NCI-H1092 treated with DMSO at 0.1 percent for 48 hours (cell line): ENCODE data around the gene GJA9.

Experiments
- DNase-seq: peaks from one replicate; lab custom pipeline; 2025; lab: John Stamatoyannopoulos, UW

GJA9 gene

DNA sequence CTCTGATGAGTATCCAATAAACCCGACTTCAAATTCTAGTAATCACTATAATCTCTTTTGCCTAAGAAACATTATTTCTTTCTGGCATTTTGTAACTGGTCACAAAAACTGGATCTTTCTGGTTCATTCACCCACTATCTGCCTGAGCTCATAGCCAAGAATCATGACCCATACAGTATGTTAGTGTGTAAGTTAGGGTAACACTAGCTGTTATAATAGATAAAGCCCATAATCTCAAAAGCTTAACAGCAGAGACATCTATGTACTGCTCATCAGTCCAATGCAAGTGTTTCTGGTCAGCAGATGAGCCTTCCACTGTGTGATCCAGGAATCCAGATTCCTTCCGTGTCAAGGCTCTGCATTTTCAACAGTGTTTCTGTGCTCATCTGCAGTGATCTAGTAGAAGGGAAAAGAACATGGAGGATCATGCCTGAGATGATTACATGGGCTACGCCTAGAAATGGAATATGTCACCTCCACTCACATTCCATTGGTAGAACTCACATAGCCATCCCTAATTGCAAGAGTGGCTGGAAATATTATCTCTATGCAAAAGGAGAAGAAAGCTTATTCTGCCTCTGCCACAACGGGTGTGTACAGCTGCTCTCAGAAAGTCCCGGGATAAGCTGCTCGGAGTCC, 49.5 kb downstream of the GJA9 start:
- no peak for DNase-seq

DNA sequence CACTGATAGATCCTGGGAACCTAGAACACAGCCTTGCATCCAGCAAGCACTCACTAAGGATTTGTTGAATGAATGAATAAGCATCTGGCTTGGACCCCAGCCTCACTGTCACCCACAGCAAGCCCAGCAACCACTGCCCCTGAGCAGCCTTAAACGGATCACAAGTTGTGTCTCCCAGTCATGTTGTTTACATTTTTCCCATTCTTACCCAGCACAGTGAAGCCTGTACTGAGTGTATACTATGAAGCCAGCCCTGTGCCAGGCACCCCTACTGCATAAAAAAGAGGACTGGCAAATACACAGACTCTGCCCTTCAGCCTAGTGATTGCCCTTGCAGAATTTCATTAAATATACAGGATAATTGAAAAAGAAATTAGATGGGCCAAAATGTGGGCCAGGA, 52.0 kb downstream of the GJA9 start:
- no peak for DNase-seq

DNA sequence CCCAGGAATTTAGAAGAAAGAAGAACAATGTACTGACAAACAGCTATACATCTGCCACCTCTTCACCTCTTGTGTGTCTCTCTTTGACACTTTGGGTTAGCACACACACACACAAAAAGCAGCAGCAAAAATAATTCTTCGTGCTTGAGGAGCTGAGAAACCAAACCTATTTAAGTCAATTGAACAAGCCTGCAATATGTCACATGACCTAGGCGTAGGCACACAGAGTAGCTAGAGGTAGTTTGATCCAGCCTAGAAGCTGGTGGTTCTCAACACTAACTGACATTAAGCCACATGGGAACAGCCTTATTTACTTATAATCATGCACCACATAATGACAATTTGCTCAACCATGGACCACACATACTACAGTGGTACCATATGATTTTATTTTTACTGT, 54.1 kb downstream of the GJA9 start:
- DNase-seq = no peak

DNA sequence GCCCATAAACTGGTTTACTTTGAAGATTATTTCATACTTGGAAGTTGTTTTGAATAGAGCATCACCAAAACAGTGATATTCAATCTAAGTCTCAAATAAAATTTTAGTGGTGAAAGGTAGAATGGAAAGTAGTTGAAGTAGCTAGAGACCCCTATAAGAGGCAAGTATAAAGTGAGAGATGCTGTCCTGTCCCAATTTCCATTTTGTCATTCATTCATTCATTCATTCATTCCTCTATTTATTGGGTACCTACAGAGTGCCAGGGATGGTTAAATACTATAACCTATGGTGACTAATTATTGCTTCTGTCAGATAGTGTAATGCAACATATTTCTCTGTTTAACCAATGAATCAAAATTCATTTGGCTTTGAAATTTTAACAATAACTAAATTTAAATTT, 54.5 kb downstream of the GJA9 start:
- DNase-seq = no peak

DNA sequence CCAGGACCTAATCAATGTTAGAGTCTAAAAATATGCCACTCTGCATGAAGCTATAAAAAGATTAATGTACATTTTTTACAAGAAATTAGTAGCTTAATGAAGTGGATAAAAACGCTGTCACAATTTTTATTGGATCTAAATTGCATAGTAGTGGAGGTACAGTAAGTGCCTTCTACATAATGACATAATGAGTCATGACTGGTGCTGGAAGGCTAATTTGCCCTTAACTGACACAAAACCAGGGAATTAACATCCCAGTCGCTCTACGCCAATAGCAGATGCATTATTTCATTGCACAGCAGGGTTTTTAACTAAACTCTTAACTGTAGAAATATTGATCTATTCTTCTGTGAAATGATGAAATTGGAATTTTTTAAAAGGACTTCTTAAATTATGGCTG, 55.1 kb downstream of the GJA9 start:
- DNase-seq = no peak
